PC-3 (cell line): Measurements from ENCODE around the gene HSD17B12.

ENCODE experiments used
- EZH2 ChIP-seq: fragments of 300-600 bp; sonication (generic); IDR thresholded peaks from one replicate; pipeline ENCODE4 v1.6.1; 2017; ENCODE audit warnings: antibody characterized with exemption, mild to moderate bottlenecking, low read length; ENCODE audit not compliant: unreplicated experiment
- EZH2phosphoT487 ChIP-seq: fragments of 300-600 bp; sonication (generic); IDR thresholded peaks from 2 replicates; pipeline ENCODE4 v1.6.1; 2018; ENCODE audit warnings: mild to moderate bottlenecking, antibody characterized with exemption, low read length, borderline replicate concordance
- TF ChIP-seq, protein P1 (sequence below): fragments of 300-600 bp; sonication (generic); conservative IDR thresholded peaks from 2 replicates; pipeline ENCODE4 v1.5.1; 2017; ENCODE audit warnings: antibody characterized with exemption, low read depth, mild to moderate bottlenecking, low read length

DNA sequence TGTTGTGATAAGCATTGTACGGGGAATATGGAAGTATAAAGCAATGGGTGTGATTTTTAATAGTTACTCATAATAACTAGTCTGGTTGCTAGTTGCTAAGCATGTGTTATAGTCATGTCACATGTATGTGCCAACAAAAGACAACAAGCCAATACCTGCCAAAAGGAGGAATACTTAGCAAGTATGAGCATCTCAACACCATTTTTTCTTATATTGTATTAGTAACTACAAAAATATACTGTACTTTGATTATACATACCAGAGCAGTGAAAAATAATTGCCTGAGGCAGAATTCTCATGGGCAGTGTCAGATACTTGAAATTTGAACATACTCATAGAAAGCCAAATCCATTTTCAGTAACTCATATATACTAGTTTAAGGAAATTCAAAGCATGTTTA lies 137.7 kb downstream of the HSD17B12 start:
- TF ChIP-seq, protein P1, sequence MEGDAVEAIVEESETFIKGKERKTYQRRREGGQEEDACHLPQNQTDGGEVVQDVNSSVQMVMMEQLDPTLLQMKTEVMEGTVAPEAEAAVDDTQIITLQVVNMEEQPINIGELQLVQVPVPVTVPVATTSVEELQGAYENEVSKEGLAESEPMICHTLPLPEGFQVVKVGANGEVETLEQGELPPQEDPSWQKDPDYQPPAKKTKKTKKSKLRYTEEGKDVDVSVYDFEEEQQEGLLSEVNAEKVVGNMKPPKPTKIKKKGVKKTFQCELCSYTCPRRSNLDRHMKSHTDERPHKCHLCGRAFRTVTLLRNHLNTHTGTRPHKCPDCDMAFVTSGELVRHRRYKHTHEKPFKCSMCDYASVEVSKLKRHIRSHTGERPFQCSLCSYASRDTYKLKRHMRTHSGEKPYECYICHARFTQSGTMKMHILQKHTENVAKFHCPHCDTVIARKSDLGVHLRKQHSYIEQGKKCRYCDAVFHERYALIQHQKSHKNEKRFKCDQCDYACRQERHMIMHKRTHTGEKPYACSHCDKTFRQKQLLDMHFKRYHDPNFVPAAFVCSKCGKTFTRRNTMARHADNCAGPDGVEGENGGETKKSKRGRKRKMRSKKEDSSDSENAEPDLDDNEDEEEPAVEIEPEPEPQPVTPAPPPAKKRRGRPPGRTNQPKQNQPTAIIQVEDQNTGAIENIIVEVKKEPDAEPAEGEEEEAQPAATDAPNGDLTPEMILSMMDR: no peak
- TF ChIP-seq EZH2 (no peak), EZH2phosphoT487 (no peak)
